DND-41 (cell line): ENCODE data around the gene PGBD5.

ENCODE experiments used
- EZH2 ChIP-seq: IDR thresholded peaks from 3 replicates; pipeline ENCODE4 v1.6.1; 2012; ENCODE audit warnings: borderline replicate concordance, low read depth, mild to moderate bottlenecking, moderate library complexity, low read length, inconsistent platforms; ENCODE audit not compliant: severe bottlenecking
- TF ChIP-seq, protein P1 (sequence below): IDR thresholded peaks from 2 replicates; pipeline ENCODE4 v1.5.1; 2012; ENCODE audit warnings: borderline replicate concordance, low read length, moderate library complexity, mild to moderate bottlenecking; ENCODE audit not compliant: poor library complexity, severe bottlenecking; ENCODE audit errors: extremely low read depth

DNA sequence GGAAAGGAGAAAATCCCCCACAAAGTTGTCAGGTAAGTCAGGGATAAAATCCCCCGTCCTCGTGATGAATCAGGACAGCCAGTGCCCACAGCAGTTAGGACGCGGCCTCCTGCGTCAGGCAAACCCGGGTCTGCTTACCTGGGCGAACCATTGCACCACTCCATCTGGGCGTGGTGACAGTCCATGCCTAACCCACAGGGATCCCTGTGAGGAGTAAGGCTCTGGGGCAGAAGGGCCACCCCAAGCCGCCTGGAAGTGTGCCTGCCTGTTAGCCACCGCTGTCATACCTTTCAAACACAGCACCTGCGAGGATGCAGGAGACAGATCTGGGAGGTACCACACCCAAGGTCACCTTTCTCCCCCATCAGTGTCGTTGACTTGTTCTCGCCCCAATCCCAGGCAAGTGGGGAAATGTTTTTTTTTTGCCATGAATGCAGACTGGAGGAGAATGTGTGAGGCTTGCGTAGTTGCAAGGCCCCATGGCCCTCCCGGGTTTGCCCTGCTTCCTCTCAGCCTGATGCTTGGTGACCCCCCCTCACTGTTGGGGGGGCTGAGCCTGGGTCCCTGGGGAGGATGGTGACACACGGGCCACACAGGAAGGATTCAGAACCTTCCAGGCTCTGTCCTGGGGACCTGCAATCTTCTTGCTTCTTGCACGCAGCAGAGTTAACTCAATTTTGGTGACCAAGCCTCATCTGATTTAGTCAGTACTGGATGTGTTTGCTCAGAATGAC, 107.0 kb downstream of the PGBD5 start:
- TF ChIP-seq, protein P1, sequence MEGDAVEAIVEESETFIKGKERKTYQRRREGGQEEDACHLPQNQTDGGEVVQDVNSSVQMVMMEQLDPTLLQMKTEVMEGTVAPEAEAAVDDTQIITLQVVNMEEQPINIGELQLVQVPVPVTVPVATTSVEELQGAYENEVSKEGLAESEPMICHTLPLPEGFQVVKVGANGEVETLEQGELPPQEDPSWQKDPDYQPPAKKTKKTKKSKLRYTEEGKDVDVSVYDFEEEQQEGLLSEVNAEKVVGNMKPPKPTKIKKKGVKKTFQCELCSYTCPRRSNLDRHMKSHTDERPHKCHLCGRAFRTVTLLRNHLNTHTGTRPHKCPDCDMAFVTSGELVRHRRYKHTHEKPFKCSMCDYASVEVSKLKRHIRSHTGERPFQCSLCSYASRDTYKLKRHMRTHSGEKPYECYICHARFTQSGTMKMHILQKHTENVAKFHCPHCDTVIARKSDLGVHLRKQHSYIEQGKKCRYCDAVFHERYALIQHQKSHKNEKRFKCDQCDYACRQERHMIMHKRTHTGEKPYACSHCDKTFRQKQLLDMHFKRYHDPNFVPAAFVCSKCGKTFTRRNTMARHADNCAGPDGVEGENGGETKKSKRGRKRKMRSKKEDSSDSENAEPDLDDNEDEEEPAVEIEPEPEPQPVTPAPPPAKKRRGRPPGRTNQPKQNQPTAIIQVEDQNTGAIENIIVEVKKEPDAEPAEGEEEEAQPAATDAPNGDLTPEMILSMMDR, result no peak
- no peak for TF ChIP-seq EZH2
